Fibroblast of mammary gland (primary cell): ENCODE measurements around the gene RYR3.

Experiments used
- DNase-seq: peaks from one replicate; pipeline ENCODE4 v3.0.0-alpha.2; 2010; ENCODE audit warnings: low read depth
- H3K4me3 ChIP-seq: 2 replicates; pipeline ENCODE4 v1.5.1; 2011; ENCODE audit warnings: low read depth, mild to moderate bottlenecking, low read length, moderate library complexity; ENCODE audit not compliant: control insufficient read depth
- CTCF ChIP-seq: conservative IDR thresholded peaks from 2 replicates; pipeline ENCODE4 v1.5.1; 2011; ENCODE audit warnings: low read depth, low read length, inconsistent platforms; ENCODE audit not compliant: control insufficient read depth, insufficient read depth

Gene RYR3

GRCh38 chr15:33395321-33395720 lies 84.6 kb downstream of the RYR3 start:
- TF ChIP-seq CTCF = no peak
- no peak for DNase-seq
- no peak overlapping the region for H3K4me3 ChIP-seq

- no peak for TF ChIP-seq CTCF
- no peak overlapping the region for H3K4me3 ChIP-seq
- no peak for DNase-seq
Measured at GRCh38 chr15:33395846-33396245, 85.1 kb downstream of the RYR3 start.

GRCh38 chr15:33396475-33396874 lies 85.7 kb downstream of the RYR3 start:
- H3K4me3 ChIP-seq = no peak overlapping the region
- TF ChIP-seq CTCF = no peak
- no peak for DNase-seq

GRCh38 chr15:33398555-33398954 lies 87.8 kb downstream of the RYR3 start:
- no peak for TF ChIP-seq CTCF
- no peak overlapping the region for H3K4me3 ChIP-seq
- DNase-seq = no peak

- no peak for TF ChIP-seq CTCF
- no peak for DNase-seq
- H3K4me3 ChIP-seq = no peak overlapping the region
Measured at GRCh38 chr15:33400941-33401340, 90.2 kb downstream of the RYR3 start.

- no peak for DNase-seq
- no peak for TF ChIP-seq CTCF
- no peak overlapping the region for H3K4me3 ChIP-seq
Measured at GRCh38 chr15:33402600-33402999, 91.8 kb downstream of the RYR3 start.

- no peak for DNase-seq
- TF ChIP-seq CTCF = no peak
- H3K4me3 ChIP-seq = no peak overlapping the region
Measured at GRCh38 chr15:33405096-33405495, 94.3 kb downstream of the RYR3 start.
